T-helper 1 cell (primary cell): ENCODE data around the gene TUG1.

ENCODE experiments used
- DNase-seq, 5 donors: peaks; one replicate each; pipeline ENCODE4 v3.0.0-alpha.2; 2012 to 2020

The TUG1 gene

DNA sequence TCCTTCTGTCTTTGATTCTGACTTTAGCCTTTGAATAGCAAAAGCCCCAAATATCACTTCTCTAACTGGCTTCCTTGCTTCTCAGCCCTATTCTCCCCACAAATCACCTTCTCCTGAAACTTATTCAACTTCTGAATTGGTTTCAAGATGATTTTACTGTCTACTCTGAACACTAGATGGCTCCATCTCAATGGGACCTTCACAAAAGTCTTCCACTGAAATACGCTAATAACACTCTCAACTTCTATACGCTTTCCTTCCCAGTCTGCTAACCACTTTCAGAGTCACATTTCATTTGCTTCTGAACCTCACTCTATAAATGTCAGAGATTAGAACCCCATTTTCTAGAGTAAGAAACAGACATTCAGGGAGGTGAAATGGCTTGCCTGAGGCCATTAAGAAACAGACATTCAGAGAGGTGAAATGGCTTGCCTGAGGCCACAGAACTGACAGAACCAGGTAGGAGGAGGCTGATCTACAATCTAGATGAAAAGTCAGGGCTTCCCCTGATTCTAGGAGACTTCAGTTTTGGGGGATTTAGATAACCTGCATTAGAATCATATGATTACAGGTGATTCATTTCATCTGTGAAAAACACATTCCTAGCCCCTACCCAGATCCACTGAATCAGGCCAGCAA lies 21.1 kb upstream of the TUG1 start:
- peak in 1 of 5 donors; percentile 25 for DNase-seq

DNA sequence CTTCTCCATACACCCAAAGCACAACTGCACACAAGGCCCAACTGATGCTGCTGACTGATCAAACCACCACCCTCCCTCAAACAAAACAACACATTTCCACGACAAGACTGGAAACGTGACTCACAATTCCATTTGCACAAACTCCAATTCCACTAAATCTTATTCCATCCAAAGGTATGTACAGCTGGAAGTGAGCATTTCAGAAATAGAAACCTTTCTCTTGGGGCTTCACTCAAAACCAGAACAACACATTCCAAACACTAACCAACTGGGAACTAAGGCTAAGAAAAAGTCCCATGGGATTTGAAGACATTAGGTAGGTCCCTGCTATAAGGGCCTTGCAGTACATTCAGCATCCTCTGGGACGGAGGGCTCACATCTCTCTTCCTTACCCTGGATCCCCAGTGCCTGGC lies 20.1 kb upstream of the TUG1 start:
- no peak for DNase-seq

DNA sequence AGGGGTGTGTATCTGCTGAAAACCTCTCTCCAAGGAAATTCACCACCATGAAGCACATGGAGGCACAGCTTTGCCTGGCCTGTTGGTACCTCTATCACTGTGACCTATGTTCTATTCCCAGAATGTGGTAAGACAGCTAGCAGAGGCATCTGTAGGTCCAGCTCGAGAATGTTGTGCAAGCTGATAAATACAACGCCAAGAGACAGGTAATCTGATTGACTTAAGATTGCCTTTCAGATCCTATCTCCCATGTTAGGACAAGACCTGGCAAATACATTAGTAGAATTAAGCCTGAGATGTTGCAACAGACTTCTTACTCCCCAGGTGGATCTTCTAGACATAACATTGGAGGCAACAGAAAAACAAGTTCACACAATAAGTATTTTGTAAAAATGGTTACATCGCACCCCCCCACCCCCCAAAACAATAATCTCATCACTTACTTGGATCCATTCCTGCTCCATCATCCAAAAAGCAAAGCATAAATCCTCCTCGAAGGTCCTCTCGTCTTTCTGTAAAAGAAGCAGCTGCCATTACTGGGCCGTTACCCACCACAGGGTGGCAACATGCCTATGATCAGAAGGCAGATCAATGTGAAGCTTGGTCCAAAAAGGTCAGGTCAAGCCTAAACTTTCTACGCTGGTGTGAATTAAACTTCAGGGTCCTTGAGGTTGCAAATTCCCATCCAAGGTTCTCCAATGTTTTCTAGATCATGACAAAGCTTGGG lies 19.0 kb upstream of the TUG1 start:
- no peak for DNase-seq

GRCh38 chr22:30953206-30953605 lies 15.9 kb upstream of the TUG1 start:
- DNase-seq: no peak

DNA sequence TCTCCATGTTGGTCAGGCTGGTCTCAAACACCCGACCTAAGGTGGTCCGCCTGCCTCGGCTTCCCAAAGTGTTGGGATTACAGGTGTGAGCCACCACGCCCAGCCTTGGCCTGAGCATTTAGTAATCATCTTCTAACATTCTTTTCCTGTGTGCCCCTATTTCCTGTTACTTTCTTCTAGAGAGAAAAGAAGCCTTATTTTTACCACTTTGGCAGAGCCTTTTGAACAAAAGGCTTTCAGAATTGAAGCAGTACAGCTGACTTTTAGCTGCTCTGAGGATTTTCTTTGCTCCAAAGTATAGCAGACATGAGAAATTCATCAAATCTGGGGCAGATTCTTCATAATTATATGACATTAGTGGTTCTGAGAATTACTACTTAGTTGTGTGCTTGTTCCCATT lies 13.9 kb upstream of the TUG1 start:
- no peak for DNase-seq

- DNase-seq: no peak
Observed at GRCh38 chr22:30964858-30965257, 4.2 kb upstream of the TUG1 start.

DNA sequence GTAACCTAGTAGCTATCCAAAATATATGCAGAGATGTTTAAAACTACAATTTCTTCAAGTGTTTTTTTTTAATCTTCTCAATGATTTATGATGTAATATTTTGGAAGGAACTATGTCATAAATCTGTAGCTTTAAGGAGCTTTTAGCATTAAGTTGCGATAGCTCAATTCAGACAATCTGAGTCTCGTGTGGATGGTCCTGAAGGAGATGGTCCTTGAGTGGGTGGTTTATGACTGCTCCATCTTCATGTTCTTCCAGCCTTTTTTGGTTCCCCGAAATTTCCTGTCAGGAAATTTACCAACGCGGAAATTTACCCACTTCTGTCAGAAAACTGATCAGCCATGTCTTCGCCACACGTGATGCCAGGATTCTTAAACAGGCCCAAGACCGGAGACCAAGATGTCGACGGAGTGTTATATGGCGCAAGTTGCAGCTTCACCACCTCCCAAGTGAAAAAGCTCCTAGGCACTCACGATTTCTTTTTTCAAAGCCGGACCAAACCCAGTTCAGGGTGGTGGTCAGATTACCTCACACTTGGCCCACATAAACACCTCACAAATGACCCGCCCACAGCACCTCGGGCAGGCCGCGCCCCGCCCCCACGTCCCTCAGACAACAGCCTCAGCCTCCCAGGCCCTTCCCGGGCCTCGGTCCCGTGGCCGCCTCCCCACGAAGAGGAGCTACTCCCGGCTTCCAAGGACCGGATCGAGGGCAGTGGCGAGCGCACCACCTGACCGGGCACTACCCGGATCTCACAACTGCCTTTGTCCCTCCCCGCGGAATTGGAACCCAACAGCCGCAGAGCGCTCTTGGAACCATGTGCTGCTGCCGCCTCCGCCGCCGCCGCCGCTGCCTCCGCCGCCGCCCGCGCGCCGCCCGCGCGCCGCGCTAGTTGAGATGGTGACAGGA lies 796 bp upstream of the TUG1 start, which contains the start of gene MORC2:
Gene MORC2, minus strand, starts transcription at position 760 of the 909 bp plus-strand sequence. CDS start 885 bp downstream, outside the sequence.
- DNase-seq: no peak

DNA sequence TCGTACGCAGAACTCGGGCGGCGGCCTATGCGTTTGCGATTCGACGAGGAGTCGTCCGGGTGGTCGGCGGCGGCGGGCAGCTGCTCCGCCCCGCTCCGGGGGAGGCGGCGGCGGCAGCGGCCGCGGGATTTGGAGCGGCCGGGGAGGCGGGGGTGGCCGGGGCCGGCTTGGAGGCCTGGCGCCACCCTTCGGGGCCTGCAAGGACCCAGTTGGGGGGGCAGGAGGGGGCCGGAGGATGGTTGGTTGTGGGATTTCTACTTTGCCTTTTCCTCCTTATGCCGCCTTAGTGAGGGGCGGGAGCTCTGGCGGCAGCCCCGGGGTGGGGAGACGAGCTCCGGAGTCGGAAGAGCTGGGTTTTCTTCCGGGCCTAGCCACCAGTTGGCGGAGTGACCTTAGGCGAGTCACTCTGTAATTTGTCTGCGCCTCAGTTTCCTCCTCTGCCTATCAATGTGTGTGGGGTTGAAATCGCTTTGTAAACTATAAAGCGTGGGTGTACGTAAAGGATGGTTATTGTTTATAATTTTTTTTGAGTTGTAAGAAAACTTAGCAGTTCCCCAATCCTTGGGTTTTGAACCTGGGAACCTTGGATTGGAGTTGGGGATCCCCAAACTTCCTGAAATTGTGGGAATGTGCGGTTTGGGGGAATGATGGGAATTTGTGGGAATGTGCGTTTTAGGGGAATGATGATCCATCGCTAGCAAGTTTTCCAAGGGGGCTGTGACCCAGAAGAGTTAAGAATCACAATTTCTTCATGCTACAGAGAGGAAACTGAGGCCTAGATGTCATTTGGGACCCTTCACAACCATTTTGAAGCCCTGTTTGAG lies 679 bp downstream of the TUG1 start:
- DNase-seq: peak in 4 of 5 donors; percentile 18 to 57 (median 34)

DNA sequence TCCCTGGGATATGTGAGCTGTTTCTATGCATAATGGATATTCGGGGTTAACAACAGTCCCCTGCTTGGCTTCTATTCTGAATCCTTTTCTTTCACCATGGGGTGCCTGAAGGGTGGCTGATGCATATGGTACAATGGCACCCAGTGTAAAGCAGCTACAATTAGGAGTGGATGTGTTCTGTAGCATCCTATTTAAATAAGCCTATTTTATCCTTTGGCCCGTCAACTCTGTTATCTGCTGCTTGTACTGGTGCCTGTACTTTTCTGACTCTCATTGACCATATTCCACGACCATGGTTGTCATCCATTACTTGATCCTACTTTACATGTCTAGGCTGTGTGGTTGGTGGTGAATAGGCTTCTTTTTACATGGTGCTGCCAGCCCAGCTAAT lies 1.3 kb downstream of the TUG1 start:
- DNase-seq: no peak

DNA sequence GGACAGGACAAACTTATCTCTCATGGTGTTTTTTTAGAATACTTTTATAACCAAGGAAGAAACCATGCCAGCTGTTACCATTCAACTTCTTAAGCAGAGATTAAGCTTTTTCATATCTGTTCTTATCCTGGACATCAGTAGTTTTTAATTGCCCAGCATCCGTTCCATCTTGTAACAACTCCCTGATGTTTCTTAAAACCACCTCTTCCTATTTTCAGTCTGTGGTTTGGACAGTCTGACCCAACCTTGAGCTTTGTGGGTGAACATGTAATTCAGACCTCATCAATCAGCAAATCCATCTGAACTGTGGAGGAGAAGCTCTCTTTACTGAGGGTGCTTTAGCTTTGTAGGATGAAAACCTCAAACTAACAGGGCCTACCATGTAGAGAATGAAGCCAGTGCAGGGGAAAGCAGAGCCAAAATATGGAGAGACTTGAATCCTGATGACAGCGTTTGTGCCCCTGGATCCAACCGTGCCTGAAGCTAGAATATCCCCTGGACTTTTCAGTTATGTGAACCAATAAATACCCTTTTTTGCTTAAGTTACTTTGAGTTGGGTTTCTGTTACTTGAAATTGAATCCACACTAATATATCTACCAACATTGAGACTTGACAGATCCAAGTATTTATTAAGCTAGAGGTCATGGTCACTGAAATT lies 9.4 kb downstream of the TUG1 start:
- no peak for DNase-seq

DNA sequence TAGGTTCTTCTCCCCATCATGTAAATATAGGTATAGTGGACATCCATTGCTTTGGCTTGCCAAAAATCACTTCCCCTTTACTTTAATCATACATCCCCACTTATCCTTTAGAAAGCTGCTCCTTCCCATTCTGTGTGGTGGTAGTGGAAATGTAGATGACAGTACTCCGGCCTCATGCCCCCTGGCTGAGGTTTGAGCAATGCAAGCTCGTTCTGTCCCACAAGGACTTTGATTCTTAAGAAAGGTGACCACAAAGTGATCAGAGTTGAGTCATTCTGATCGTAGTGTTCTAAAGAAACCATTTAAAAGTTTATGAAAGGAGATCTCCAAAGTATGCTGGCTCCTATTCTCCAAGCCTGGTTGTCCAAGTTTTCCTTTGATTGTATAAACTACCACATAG lies 10.9 kb downstream of the TUG1 start:
- DNase-seq: no peak

DNA sequence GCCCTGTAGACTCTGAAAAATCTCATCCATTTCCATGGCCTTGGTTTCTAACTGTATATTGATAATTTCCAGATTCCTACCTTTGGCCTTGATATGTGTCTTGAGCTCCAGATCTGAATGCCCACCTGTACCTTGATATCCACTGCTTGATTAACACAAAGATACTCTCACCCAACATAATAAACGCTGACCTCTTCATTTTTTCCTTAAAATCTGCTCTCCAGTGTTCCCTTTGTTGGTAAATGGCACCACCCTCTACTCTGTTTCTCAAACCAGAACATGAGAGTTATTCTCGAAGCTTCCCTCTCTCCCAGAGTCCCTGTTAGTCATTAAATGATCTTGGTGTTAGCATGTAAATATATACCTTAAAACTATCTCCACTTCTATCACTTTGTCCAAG lies 13.4 kb downstream of the TUG1 start:
- DNase-seq: no peak

GRCh38 chr22:30984317-30984716 lies 15.3 kb downstream of the TUG1 start:
- DNase-seq: no peak

GRCh38 chr22:30985561-30986208 lies 16.6 kb downstream of the TUG1 start:
- no peak for DNase-seq

DNA sequence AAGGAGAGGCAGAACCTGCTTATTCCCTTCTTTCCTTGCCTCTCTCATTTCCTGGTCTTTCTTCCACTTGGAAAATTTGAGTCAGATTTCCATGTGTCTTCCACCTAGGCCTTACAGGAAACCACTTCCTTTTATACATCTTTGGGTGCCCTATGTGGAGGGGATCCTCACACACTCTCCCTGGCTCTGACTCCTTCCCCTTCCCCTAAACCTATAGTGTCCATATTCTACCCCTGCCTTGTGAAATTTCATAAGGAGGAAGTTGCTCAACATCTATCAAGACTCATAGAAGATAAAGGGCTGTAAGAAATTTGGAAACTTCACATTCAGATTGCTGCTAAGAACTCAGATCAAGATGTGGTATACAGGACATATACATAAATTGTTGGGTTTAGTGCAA lies 20.4 kb downstream of the TUG1 start:
- DNase-seq: no peak

DNA sequence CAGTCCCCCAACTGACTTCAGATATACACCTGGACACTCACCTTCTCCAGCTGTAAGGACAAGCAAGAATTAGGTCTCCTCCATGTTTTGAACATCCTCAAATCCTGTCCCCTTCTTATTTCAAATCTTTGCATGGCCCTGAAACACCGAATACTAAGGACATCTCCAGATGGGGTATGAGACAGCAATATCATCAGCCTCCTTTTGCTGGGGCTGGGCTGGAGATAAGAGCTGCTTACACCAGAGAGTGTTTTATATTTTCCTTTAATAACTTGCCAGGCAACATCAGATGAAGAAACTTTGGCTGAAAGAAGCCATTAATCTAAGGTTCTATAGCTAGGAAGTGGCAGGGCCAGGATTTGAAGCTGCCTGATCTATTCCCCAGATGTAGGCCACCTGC lies 21.6 kb downstream of the TUG1 start:
- no peak for DNase-seq

GRCh38 chr22:30992565-30992964 lies 23.5 kb downstream of the TUG1 start:
- DNase-seq: no peak

DNA sequence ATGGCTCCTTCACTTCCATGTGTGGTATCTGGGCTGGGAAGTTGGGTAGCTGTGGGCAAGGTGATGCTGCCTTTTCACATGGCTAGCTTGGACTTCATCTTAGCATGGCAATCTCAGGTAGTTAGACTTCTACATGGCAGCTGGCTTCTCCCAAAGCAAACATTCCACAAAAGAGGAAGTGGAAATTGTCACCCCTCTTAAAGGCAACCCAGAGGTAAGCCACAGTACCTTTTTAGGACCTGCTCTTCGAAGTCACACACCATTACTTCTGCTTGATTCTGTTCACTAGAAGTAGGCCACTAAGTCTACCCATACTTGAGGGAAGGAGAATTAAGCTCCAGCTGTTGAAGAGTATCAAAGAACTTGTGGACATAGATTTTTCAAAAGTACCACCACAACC lies 25.9 kb downstream of the TUG1 start:
- DNase-seq: no peak

GRCh38 chr22:30996462-30996861 lies 27.4 kb downstream of the TUG1 start:
- no peak for DNase-seq

DNA sequence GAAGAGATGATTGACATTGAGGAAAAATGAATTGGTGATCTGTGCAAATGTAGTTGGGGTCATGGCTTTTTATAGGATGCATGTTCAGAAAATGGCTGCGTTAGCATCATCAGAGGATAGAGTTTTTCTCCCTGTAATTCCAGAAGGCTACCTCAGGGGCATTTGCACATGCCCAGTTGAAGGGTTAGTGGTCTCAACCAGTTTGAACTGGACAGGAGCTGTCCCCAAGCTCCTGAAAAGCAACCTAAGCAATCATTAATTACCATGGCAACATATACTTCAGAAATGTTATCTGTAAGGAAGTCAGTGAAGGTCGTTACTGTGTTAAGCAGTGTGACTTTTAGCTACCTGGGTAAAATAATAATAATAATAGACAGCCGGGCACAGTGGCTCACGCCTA lies 29.3 kb downstream of the TUG1 start:
- DNase-seq: no peak

- no peak for DNase-seq
Observed at GRCh38 chr22:31001124-31001770, 32.2 kb downstream of the TUG1 start.
